Calu3 (cell line): ENCODE results near the gene LMO3. TPM values are rescaled to one million over a fixed set of nuclear protein-coding genes. Genes with fewer than 3 reads are reported as not detected.
"Not testable (repeated sequence)": the region's sequence is repeated elsewhere in the genome, so short reads cannot be mapped to it uniquely, and the experiment has no call there.

Experiments used
- BruUV-seq: library from RNA; stranded (reverse); fragments of 400-500 nt; replicated peaks from 2 replicates; lab custom pipeline; 2021; lab: Mats Ljungman, UMichigan
- CTCF ChIA-PET: fragments of 300-600 bp; sonication (Branson Sonifier 250); formaldehyde crosslinking; loops from one replicate; lab custom pipeline; 2022; ENCODE audit warnings: antibody characterized with exemption; lab: Charles Lee
- DNase-seq: peaks from one replicate; pipeline ENCODE4 v3.0.0; 2022
- H3K27ac Mint-ChIP-seq: one replicate; pipeline ENCODE4 v1.8.0; 2022; ENCODE audit warnings: mixed read lengths; ENCODE audit not compliant: unreplicated experiment
- H3K27me3 Mint-ChIP-seq: one replicate; pipeline ENCODE4 v1.8.0; 2022; ENCODE audit warnings: mixed read lengths; ENCODE audit not compliant: unreplicated experiment
- H3K36me3 Mint-ChIP-seq: one replicate; pipeline ENCODE4 v1.8.0; 2022; ENCODE audit warnings: mild to moderate bottlenecking, moderate library complexity, mixed read lengths; ENCODE audit not compliant: insufficient read depth, unreplicated experiment
- H3K4me1 Mint-ChIP-seq: one replicate; pipeline ENCODE4 v1.8.0; 2022; ENCODE audit warnings: mild to moderate bottlenecking, low read depth, mixed read lengths; ENCODE audit not compliant: unreplicated experiment
- H3K4me3 Mint-ChIP-seq: one replicate; pipeline ENCODE4 v1.8.0; 2022; ENCODE audit warnings: mild to moderate bottlenecking, low read depth, moderate library complexity, mixed read lengths; ENCODE audit not compliant: unreplicated experiment
- H3K9me3 Mint-ChIP-seq: one replicate; pipeline ENCODE4 v1.8.0; 2022; ENCODE audit warnings: low read depth, mixed read lengths; ENCODE audit not compliant: unreplicated experiment
- intact Hi-C: fragments of 100-400 bp; cut with micrococcal nuclease; formaldehyde crosslinking; loops from one replicate; pipeline ENCODE4 v1.10.0; 2022; ENCODE audit not compliant: unreplicated experiment
- total RNA-seq: library from RNA; stranded (reverse); gene quantifications from 2 replicates; pipeline ENCODE4 v1.2.3, GENCODE V29; 2022
- TF ChIP-seq, protein P1 (sequence below): fragments of 200-600 bp; IDR thresholded peaks from one replicate; pipeline ENCODE4 v1.8.0; 2022; ENCODE audit warnings: antibody characterized with exemption; ENCODE audit not compliant: unreplicated experiment

Gene LMO3
- total RNA-seq, 1 experiment from 2014 or later: not detected

DNA sequence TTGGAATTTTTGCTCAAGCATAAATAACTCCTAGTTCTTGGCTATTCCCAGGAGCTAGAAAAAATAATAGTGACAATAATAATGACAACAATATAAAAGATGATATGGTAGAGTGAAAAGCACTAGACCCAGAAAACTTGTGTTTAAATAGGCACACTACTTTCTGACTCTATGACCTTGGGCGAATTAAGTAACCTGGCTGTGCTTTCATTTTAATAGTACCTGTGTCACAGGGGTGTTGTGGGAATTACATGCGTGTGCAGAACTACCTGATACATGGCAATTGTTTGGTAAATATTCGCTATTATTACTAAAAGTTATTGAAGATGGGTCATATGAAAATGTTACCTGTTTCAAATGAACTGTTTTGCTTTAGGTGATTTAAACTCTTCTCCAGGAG is 60.1 kb downstream of the LMO3 start:
- intact Hi-C loops: no loop called here
- Mint-ChIP-seq H3K36me3 (no peaks in the 10 kb centered on the region), H3K4me3 (no peak overlapping the region), H3K4me1 (no peaks in the 10 kb centered on the region), H3K9me3 (no peaks in the 10 kb centered on the region), H3K27me3 (no peaks in the 10 kb centered on the region), H3K27ac (no peak overlapping the region)
- TF ChIP-seq, protein P1, sequence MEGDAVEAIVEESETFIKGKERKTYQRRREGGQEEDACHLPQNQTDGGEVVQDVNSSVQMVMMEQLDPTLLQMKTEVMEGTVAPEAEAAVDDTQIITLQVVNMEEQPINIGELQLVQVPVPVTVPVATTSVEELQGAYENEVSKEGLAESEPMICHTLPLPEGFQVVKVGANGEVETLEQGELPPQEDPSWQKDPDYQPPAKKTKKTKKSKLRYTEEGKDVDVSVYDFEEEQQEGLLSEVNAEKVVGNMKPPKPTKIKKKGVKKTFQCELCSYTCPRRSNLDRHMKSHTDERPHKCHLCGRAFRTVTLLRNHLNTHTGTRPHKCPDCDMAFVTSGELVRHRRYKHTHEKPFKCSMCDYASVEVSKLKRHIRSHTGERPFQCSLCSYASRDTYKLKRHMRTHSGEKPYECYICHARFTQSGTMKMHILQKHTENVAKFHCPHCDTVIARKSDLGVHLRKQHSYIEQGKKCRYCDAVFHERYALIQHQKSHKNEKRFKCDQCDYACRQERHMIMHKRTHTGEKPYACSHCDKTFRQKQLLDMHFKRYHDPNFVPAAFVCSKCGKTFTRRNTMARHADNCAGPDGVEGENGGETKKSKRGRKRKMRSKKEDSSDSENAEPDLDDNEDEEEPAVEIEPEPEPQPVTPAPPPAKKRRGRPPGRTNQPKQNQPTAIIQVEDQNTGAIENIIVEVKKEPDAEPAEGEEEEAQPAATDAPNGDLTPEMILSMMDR: no peak
- no peak for DNase-seq
- no TSS peak for BruUV-seq
- CTCF ChIA-PET: no interaction called here

DNA sequence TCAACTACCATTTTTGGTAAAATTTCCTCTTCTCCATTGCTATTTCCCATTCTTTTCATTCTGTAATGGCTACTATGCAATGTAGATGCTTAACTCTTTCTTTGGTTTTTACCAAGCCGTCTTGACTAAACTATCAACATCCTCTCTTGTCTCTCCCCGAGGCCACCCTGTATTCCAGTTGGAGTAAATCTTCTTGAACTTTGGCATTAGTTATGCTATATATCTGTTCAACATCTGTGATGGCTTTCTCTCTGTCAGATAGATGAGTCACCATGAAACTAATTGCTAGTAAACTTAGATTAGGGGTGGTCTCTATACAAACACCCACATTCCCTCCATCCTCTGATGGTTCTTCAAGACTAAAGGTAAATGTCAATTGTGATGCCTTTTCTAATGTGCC is 63.4 kb downstream of the LMO3 start:
- no TSS peak for BruUV-seq
- CTCF ChIA-PET: no interaction called here
- intact Hi-C loops: no loop called here
- no peaks in the 10 kb centered on the region for H3K27me3 Mint-ChIP-seq
- H3K4me1 Mint-ChIP-seq: no peaks in the 10 kb centered on the region
- TF ChIP-seq, protein P1: no peak
- no peaks in the 10 kb centered on the region for H3K36me3 Mint-ChIP-seq
- DNase-seq: no peak
- peaks cover 3% of the 10 kb centered on the region for H3K9me3 Mint-ChIP-seq
- no peak overlapping the region for H3K4me3 Mint-ChIP-seq
- H3K27ac Mint-ChIP-seq: no peak overlapping the region

DNA sequence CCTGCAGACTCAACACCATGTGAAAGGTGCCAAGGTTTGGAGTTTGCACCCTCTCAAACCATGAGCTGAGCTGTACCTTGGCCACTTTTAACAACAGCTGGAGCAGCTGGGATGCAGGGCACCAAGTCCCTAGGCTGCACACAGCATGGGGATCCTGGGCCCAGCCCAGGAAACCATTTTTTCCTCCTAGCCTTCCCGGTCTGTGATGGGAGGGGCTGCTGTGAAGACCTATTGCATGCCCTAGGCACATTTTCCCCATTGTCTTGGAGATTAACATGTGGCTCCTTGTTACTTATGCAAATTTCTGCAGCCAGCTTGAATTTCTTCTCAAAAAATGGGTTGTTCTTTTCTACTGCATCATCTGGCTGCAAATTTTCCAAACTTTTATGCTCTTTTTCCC is 68.3 kb downstream of the LMO3 start:
- CTCF ChIA-PET, H3K27me3 Mint-ChIP-seq, H3K9me3 Mint-ChIP-seq, DNase-seq, H3K4me1 Mint-ChIP-seq, H3K27ac Mint-ChIP-seq, H3K36me3 Mint-ChIP-seq, intact Hi-C loops, BruUV-seq, H3K4me3 Mint-ChIP-seq: not testable (repeated sequence)

DNA sequence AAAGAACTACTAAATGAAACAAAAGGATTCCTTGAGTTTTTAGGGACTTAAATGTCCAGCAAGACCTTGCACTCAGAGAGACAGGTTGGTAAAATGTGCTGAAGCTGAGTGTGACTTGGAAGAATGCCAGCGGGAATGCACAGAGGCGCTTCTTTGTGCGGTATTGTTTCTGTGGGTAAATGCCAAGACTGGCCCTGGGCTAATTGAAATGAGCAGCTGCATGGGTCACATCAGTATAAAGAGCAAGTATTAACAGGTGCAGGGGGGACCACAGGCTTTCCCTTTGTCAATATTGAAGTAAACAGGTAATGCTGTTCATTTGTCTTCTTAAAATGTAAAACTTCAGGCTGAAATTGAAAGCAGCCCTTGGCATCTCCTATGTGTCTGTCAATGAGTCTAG is 74.3 kb downstream of the LMO3 start:
- Mint-ChIP-seq H3K27me3 (no peaks in the 10 kb centered on the region), H3K4me3 (no peak overlapping the region), H3K9me3 (no peaks in the 10 kb centered on the region), H3K36me3 (no peaks in the 10 kb centered on the region), H3K4me1 (no peaks in the 10 kb centered on the region), H3K27ac (no peak overlapping the region)
- CTCF ChIA-PET: no interaction called here
- intact Hi-C loops: no loop called here
- TF ChIP-seq, protein P1: no peak
- no TSS peak for BruUV-seq
- no peak for DNase-seq

DNA sequence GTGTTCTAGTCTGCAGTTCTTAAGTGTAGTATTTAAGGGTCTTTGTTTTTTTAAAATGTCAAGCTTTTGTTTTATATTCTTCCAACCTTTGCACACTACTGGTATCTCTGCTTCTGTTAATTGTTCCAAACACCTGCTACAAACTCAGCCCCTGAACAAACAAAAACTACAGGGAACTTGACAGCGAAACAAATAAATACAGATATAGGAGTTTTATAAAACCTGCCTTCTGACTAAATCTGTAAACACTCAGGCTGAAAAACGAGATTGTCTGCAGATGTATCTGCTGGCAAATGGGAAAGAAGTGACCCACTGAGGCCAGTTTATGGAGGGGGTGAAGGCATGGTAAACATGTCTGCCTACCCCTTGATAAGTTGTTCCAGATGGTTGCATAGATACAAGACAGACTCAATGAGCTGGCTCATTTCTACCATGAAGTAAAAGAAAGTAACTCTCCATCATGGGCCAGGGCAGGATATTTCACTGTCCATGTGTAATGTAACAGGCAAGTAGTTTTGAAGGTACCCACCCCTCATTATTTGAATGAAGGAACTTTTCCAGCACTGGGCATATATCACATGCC is 75.6 kb downstream of the LMO3 start:
- no peaks in the 10 kb centered on the region for H3K4me1 Mint-ChIP-seq
- no peak overlapping the region for H3K27ac Mint-ChIP-seq
- H3K36me3 Mint-ChIP-seq: no peaks in the 10 kb centered on the region
- CTCF ChIA-PET: no interaction called here
- intact Hi-C loops: no loop called here
- no peak for DNase-seq
- H3K27me3 Mint-ChIP-seq: no peaks in the 10 kb centered on the region
- H3K9me3 Mint-ChIP-seq: no peaks in the 10 kb centered on the region
- H3K4me3 Mint-ChIP-seq: no peak overlapping the region
- no TSS peak for BruUV-seq
- TF ChIP-seq, protein P1: no peak
